GM19035 (cell line): ENCODE measurements around the gene PACS2.

ENCODE experiments used
- ATAC-seq: cut with Tn5 transposase; IDR thresholded peaks from one replicate; pipeline ENCODE4 v1.9.1; 2021; ENCODE audit not compliant: unreplicated experiment

Gene PACS2

GRCh38 chr14:105436891-105437722 is 122.6 kb downstream of the PACS2 start:
- no peak for ATAC-seq

GRCh38 chr14:105437723-105438500 is 123.4 kb downstream of the PACS2 start:
- no peak for ATAC-seq

- no peak for ATAC-seq
Observed at GRCh38 chr14:105439179-105439578, 124.6 kb downstream of the PACS2 start.

GRCh38 chr14:105439710-105440553 is 125.4 kb downstream of the PACS2 start:
- no peak for ATAC-seq

GRCh38 chr14:105440554-105440900 is 126.0 kb downstream of the PACS2 start:
- no peak for ATAC-seq

- no peak for ATAC-seq
Observed at GRCh38 chr14:105440992-105441391, 126.4 kb downstream of the PACS2 start.

- no peak for ATAC-seq
Observed at GRCh38 chr14:105442125-105442524, 127.6 kb downstream of the PACS2 start.

GRCh38 chr14:105442834-105443233 is 128.3 kb downstream of the PACS2 start:
- ATAC-seq: no peak

- no peak for ATAC-seq
Observed at GRCh38 chr14:105444859-105445258, 130.3 kb downstream of the PACS2 start.

GRCh38 chr14:105445290-105445689 is 130.7 kb downstream of the PACS2 start:
- no peak for ATAC-seq

- no peak for ATAC-seq
Observed at GRCh38 chr14:105445901-105446845, 131.6 kb downstream of the PACS2 start.

GRCh38 chr14:105446971-105447370 is 132.4 kb downstream of the PACS2 start:
- ATAC-seq: no peak
